HG02571 (cell line): ENCODE results near the gene BATF.
"Not testable (repeated sequence)": the region's sequence is repeated elsewhere in the genome, so short reads cannot be mapped to it uniquely, and the experiment has no call there.

Experiments
- ATAC-seq: cut with Tn5 transposase; IDR thresholded peaks from one replicate; pipeline ENCODE4 v1.9.1; 2021; ENCODE audit warnings: mild to moderate bottlenecking, moderate library complexity; ENCODE audit not compliant: unreplicated experiment

The BATF gene

GRCh38 chr14:75522224-75522982, at the start of gene BATF:
TSS of gene BATF (plus strand) at chr14:75522469. CDS start at chr14:75522683, 214 bp downstream.
- ATAC-seq = peak; percentile 60

GRCh38 chr14:75474127-75474526, 48.1 kb upstream of the BATF start:
- ATAC-seq = not testable (repeated sequence)

- no peak for ATAC-seq
Observed at GRCh38 chr14:75476274-75476995, 45.8 kb upstream of the BATF start.

- ATAC-seq = no peak
Observed at GRCh38 chr14:75477881-75478280, 44.4 kb upstream of the BATF start.

DNA sequence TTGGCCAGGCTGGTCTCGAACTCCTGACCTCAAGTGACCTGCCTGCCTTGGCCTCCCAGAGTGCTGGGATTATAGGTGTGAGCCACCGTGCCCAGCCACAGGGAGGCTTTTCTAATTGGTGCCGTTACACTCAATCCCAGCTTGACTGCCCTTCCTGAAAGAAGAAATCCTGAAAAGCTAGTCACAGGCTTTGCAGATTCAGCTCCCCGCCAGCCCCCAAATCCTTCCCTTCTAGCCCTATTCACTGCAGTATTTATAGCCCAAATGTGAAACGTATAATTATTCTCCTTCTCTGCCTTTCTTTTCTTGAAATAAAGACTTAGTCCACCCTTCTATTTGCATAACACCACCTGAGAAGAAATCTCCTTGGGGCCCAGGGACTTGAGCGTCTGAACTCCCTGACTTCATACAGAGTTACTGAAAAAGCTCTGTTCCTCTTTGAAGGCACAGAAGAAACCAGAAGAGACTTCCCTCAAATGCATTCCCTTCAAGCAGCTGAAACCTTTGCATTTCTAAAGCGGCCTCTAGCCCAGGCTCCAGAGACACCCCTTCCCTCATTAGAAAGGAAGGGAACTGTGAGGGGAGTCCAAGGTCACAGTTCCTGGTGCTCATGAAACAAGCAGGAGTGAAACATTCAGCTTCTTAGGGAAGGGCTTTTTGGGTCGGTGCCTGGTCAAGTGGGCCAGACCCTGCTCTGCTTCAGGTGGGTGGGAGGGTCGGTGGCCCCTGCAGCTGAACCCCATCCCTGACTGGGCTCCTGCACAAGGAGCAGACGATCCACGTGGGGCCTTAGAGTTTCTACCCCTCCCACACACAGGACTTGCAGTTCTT, 42.3 kb upstream of the BATF start:
- ATAC-seq = peak; percentile 45

GRCh38 chr14:75482366-75482765, 39.9 kb upstream of the BATF start:
- ATAC-seq = no peak

DNA sequence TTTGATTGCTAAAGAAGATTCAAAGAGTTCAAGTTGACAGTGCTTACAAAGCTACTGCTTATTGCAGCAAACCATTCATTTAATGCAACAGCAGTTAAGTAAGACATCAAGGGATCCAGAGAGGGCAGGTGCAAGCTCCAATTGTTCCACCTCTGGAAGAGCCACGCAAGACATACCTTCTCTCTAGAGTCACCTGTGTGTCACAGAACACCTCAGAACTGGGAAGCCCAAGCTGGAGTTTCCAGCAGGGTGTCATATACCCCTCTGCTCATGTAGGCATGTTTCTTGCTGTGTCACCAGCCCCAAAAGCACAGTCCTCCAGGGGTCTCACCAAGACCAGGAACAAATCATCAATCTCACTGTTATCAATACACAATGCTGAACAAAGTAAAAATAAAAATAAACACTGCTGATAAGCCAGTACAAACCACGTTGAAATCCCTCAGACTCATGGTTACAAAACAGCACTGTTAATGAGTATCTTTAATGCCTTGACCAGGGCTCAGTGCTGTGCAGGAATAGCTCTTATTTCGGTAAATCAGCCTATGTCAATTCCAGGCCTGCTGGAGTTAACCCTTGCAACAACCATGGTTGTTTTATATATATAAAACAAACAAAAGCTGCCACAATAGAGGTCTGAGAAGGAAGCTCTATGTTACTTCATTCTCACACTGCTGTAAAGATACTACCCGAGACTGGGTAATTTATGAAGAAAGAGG, 37.4 kb upstream of the BATF start:
- ATAC-seq = no peak

DNA sequence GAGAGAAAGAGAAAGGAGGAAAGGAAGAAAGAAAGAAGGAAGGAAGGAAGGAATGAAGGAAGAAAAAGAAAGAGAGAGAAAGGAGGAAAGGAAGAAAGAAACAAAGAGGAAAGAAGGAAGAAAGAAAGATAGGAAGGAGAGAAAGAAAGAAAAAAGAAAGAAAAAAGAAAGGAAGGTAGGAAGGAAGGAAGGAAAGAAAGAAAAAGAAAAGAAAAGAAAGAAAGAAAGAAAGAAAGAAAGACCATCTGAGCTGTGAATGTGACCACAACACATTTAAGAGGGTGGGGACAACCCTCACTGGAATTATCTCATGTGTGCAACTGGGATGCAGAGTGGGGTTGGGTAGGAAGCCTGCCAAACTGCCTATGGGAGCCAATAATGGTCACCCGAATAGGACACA, 36.0 kb upstream of the BATF start:
- no peak for ATAC-seq

- ATAC-seq = no peak
Observed at GRCh38 chr14:75487155-75487671, 35.1 kb upstream of the BATF start.

- no peak for ATAC-seq
Observed at GRCh38 chr14:75489480-75489837, 32.8 kb upstream of the BATF start.

DNA sequence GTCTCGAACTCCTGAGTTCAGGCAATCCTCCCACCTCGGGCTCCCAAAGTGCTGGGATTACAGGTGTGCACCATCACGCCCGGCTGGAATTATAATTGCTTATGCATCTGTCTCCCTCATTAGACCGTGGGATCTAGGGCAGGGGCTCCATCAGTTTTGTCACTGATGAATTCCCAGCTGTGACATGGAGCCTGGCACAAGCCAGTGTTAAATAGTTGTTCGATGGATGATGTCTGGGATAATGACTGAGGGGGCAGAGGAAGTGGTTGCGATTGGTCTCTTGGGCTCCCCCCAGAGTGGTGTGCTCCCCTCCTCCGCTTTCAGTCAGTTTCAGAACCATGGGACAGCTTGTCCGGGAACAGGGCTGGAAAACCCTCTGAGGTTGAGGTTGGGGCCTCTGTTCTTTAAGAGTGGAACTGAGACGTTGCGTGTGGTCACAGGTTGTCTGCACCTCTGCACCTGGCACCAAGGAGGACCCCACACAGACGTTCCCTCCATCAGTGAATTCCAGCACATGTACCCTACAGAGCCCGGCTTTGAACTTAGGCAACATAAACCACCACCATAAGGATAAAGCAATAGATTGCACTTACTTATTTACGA, 30.8 kb upstream of the BATF start:
- ATAC-seq = no peak

DNA sequence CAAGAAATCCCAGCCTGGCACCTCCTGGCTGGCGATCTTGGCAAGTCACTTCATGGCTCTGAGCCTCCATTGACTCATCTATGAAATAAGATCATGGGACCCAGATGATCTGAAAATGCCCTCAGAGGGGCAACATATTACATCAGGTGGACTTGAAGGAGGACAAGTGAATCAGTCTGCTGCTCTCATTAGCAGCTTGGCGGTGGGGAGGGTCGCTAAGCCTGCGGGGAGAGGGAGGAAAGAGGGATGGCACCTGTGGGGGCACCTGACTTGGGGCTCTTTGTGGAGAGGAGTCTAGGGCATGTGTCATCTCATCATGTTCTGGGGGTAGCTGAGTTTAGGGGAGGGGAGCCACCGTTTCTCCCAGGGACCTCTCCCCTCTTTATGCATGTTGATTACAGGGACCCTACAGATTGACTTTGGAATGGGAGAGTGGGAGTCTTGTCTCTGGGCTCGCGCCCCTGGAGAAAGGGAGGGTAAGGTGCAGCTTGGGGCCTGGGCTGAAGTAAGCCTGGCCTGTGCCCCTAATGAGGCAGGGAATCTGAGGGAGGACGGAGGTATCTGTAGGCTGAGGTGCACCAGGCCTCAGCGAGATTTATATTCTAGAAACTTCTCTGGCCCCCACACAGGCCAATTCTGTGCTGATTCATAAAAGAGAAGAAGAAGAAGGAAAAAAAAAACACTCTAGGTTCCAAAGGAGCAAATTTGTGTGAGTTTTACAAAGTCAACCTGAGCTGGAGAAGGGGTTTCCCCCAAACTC, 29.3 kb upstream of the BATF start:
- ATAC-seq = no peak

- no peak for ATAC-seq
Observed at GRCh38 chr14:75493592-75494087, 28.6 kb upstream of the BATF start.

- no peak for ATAC-seq
Observed at GRCh38 chr14:75494896-75495295, 27.4 kb upstream of the BATF start.

DNA sequence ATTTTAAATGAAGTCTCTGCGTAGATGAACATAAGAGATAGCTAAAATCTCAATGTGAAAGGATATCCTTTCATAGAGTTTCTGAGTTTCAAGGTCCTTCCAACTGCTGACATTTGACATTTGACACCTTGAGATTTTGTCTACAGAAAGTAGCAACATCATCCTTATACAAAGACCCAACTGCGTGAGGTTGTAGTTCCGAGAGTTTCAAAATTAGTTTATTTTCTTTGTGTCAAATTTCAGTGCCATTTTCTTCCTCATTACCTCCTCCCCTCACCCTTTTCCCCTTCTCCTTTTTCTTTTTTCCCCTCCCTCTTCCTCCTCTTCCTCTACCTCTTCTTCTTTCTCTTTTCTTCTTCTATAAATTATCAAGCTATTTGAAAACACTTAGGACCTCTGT, 26.9 kb upstream of the BATF start:
- ATAC-seq = no peak

GRCh38 chr14:75495882-75496281, 26.4 kb upstream of the BATF start:
- ATAC-seq = no peak

DNA sequence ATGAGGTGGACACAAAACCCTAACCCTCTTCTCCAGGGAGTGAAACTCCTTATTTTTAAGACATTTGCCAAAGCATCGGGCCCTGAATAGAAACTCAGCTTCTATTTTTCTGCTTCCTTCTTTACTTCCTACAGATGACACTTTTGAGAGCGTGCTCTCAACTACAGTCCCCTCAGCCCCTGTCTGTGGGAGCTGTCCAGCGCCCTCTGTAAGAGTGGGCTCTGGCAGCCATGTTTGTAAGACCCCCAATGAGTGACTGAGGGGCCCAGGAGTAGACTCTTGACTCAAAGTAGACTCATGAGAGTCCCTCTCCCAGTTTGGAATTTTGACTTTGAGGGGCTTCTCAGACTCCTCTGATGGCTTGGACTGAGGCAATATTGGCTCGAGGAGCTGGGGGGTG, 25.5 kb upstream of the BATF start:
- ATAC-seq = no peak

GRCh38 chr14:75497191-75497590, 25.1 kb upstream of the BATF start:
- ATAC-seq = no peak

DNA sequence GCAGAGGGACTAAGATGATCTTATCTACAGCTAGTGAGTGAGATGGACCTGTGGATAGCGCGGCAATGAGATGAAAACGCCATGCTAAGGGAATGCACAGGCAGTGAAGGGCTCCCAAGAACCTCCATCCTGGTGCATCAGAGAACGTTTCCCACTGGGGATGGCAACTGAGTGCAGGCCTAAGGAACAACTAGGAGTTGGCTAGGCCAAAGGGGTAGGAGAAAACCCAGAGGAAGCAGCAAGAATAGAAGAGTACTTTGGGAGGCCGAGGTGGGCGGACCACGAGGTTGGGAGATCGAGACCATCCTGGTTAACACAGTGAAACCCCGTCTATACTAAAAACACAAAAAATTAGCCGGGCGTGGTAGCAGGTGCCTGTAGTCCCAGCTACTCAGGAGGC, 24.6 kb upstream of the BATF start:
- no peak for ATAC-seq
